ENCODE results near the gene UBALD1. TPM values are rescaled to one million over a fixed set of nuclear protein-coding genes. Genes with fewer than 3 reads are reported as not detected.

The UBALD1 gene
- total RNA-seq: 10 to 100 TPM; 10.0 to 29.2 (median 20.2) TPM
- 10 to 100 TPM; 12.6 to 33.6 (median 13.6) TPM for polyA plus RNA-seq
- long read RNA-seq, donor 1, transcript UBALD1-205 (1 exons, 2,641 nt): major isoform, 7 of 13 reads
- long read RNA-seq, donor 1, partial matches to known transcripts: 0 of 13 reads
- long read RNA-seq, donor 1, other reads (novel, unspliced or antisense): 0 of 13 reads
- long read RNA-seq, donor 2, transcript UBALD1-201 (3 exons, 1,413 nt): major isoform, 10 of 20 reads
- long read RNA-seq, donor 2, transcript UBALD1-205 (1 exons, 2,641 nt): minor isoform, 8 of 20 reads
- long read RNA-seq, donor 2, partial matches to known transcripts: 0 of 20 reads
- long read RNA-seq, donor 2, other reads (novel, unspliced or antisense): 0 of 20 reads

- intact Hi-C loops (cut with DNase I; ENCODE audit: low total_unique reads): loop anchor here (5.0 kb wide), 1 partner anchor 68 kb away; no protein-coding TSS in a partner anchor
- Histone ChIP-seq H3K27ac (peak within 1 kb of the TSS; percentile 93 to 99 (median 97)), H3K4me1 (peaks cover 30 to 86% (median 65%) of the 10 kb centered on the region in 6 donors), H3K27me3 (replicated peaks in 1 of 7) (no peaks in the 10 kb centered on the region), H3K9me3 (no peaks in the 10 kb centered on the region), H3K36me3 (peaks cover 0 to 15% (median 2%) of the 10 kb centered on the region in 6 donors), H3K4me3 (peak within 1 kb of the TSS; percentile 84 to 98 (median 97))
- DNase-seq: peak; percentile 96
- TF ChIP-seq CTCF (IDR thresholded peaks at IDR 0.05 in 8 of 11, conservative IDR thresholded peaks at IDR 0.05 in 3 of 11) (peak in 2 of 11 experiments; percentile 8 to 14), POLR2A (IDR thresholded peaks at IDR 0.05) (peak; percentile 57 to 96 (median 76)), POLR2AphosphoS5 (IDR thresholded peaks at IDR 0.05) (peak; percentile 99)
- WGBS, 5 donors: 9 to 63% (median 10%) methylated on average over 10 to 100 of the region's 100 CpGs
Observed at GRCh38 chr16:4614571-4615383, at the start of gene UBALD1. TSS of gene UBALD1 (minus strand) at chr16:4614888. CDS start at chr16:4614797, 91 bp downstream.

- intact Hi-C loops (cut with DNase I; ENCODE audit: low total_unique reads): no loop called here
- DNase-seq: peak; percentile 87
- H3K9me3 ChIP-seq: no peaks in the 10 kb centered on the region
- H3K27me3 ChIP-seq (replicated peaks in 1 of 7): no peaks in the 10 kb centered on the region
- WGBS, 5 donors: 30 to 57% (median 36%) methylated on average over 24 to 25 of the region's 25 CpGs
- peaks cover 40 to 77% (median 60%) of the 10 kb centered on the region in 6 donors for H3K4me1 ChIP-seq
- TF ChIP-seq POLR2A (IDR thresholded peaks at IDR 0.05) (no peak), POLR2AphosphoS5 (IDR thresholded peaks at IDR 0.05) (peak; percentile 59 to 70 (median 62)), CTCF (IDR thresholded peaks at IDR 0.05 in 8 of 11, conservative IDR thresholded peaks at IDR 0.05 in 3 of 11) (peak in 3 of 11 experiments; percentile 5 to 36 (median 8))
- H3K4me3 ChIP-seq: peak overlapping the region in 1 of 8 donors; percentile 41
- H3K27ac ChIP-seq: peak overlapping the region; percentile 42 to 89 (median 81)
- H3K36me3 ChIP-seq: peaks cover 0 to 93% (median 34%) of the 10 kb centered on the region in 6 donors
Observed at GRCh38 chr16:4663777-4664465, 49.2 kb upstream of the UBALD1 start.

- H3K27ac ChIP-seq: peak overlapping the region; percentile 42 to 89 (median 81)
- no peaks in the 10 kb centered on the region for H3K27me3 ChIP-seq (replicated peaks in 1 of 7)
- H3K4me3 ChIP-seq: peak overlapping the region in 1 of 8 donors; percentile 41
- peak in 1 of 11 experiments; percentile 8 for TF ChIP-seq CTCF (IDR thresholded peaks at IDR 0.05 in 8 of 11, conservative IDR thresholded peaks at IDR 0.05 in 3 of 11)
- no peak for TF ChIP-seq POLR2A (IDR thresholded peaks at IDR 0.05)
- WGBS, 5 donors: 29 to 51% (median 44%) methylated on average over 5 of the region's 5 CpGs
- intact Hi-C loops (cut with DNase I; ENCODE audit: low total_unique reads): no loop called here
- no peaks in the 10 kb centered on the region for H3K9me3 ChIP-seq
- peaks cover 0 to 93% (median 34%) of the 10 kb centered on the region in 6 donors for H3K36me3 ChIP-seq
- H3K4me1 ChIP-seq: peaks cover 40 to 79% (median 60%) of the 10 kb centered on the region in 6 donors
- no peak for DNase-seq
Observed at GRCh38 chr16:4663465-4663776, 48.7 kb upstream of the UBALD1 start.
